Body of pancreas (tissue), 4 donors: ENCODE results near the gene CYFIP2. TPM values are rescaled to one million over a fixed set of nuclear protein-coding genes. Genes with fewer than 3 reads are reported as not detected.
A peak's percentile ranks its signal among the peaks of the same experiment; 100 is the strongest.

ENCODE experiments used
- ATAC-seq: fragments of 150-250 bp; one replicate; pipeline ENCODE4 v1.9.1; 2016
- DNase-seq, 4 donors: peaks; one replicate each; pipeline ENCODE4 v3.0.0-alpha.2; 2019
- H3K27ac ChIP-seq, 4 donors: fragments of 200-600 bp; sonication (generic); 1 replicate in 3 of 4; 2 replicates in 1 of 4; pipeline versions ENCODE4 v1.5.1 to v1.6.1; 2016 to 2019; ENCODE audit warnings: mild to moderate bottlenecking in 1 of 4, mixed read lengths in 1 of 4, moderate library complexity in 1 of 4
- H3K27me3 ChIP-seq, 2 donors: fragments of 200-600 bp; sonication (generic); one replicate each; pipeline ENCODE4 v1.6.0; 2016; ENCODE audit warnings: mild to moderate bottlenecking in 1 of 2
- H3K36me3 ChIP-seq, 2 donors: fragments of 200-600 bp; sonication (generic); replicated peaks in 1 of 2; 2 replicates each; pipeline ENCODE4 v1.5.1; 2016; ENCODE audit warnings: low read depth in 2 of 2; ENCODE audit not compliant: insufficient read depth in 1 of 2
- H3K4me1 ChIP-seq: fragments of 200-600 bp; sonication (generic); one replicate; pipeline ENCODE4 v1.6.0; 2016
- H3K4me3 ChIP-seq, 2 donors: fragments of 200-600 bp; sonication (generic); 1 replicate in 1 of 2; 2 replicates in 1 of 2; pipeline ENCODE4 v1.5.1; 2016 to 2019
- H3K9me3 ChIP-seq, 3 donors: fragments of 200-600 bp; sonication (generic); 1 replicate in 2 of 3; 2 replicates in 1 of 3; pipeline ENCODE4 v1.5.1; 2016
- POLR2A ChIP-seq, 3 donors: fragments of 450-650 bp; IDR thresholded peaks; one replicate each; pipeline ENCODE4 v1.6.1; 2016; ENCODE audit warnings: antibody characterized with exemption in 3 of 3, mild to moderate bottlenecking in 2 of 3
- WGBS, 2 donors: methylation state at CpG; one replicate each; pipeline ENCODE4 v1.1.5; 2017; 5-methylcytosine and 5-hydroxymethylcytosine counted together
- intact Hi-C: fragments of 100-400 bp; cut with DNase I; formaldehyde crosslinking; loops from one replicate; pipeline ENCODE4 v1.15.1; 2023
- total RNA-seq, 2 donors: library from RNA; depleted of rRNA; stranded (reverse); fragments of >200 nt; gene quantifications; one replicate each; pipeline ENCODE4 v1.1.0, GENCODE V29; 2016
- TF ChIP-seq, protein P1 (sequence below), 7 experiments: fragments of 450-650 bp in 4 of 7; fragments of 200-600 bp in 3 of 7; sonication (generic) in 3 of 7; IDR thresholded peaks; one replicate each; pipeline ENCODE4 v1.5.1; 2016 to 2019; ENCODE audit warnings: antibody characterized with exemption in 7 of 7

CYFIP2 gene
- total RNA-seq, 2 donors from 2014 or later, result 15.6 to 22.1 TPM

DNA sequence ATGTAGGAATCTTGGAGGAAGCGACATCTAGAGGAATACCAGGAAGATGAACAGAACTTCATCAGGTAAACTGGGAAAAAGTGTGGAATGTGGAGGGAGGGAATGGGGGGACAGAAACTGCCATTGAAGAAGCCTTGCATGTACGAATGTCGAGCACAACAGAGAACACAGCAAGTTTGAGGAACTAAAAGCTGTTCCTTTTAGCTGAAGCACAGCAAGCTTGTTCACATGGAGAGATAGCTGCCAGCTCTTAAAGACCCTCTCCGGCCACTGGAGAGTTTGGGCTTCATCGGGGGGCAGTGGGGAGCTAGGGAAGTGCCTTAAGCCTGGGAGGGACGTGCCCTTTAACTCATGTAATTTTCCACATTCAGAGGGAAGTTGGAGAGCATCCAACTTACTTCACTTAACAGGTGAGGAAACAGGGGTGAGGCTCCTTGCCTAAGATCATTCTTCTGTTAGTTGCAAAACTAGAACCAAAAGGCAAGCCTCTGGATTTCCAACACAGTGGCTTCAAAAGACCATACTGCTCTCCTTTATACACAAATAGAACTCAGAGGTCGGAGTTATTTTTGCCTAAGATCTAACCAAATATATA is 2.3 kb upstream of the CYFIP2 start:
- intact Hi-C loops, result no loop called here
- Histone ChIP-seq H3K9me3 (no peaks in the 10 kb centered on the region), H3K4me3 (no peak overlapping the region), H3K27me3 (no peaks in the 10 kb centered on the region), H3K27ac (no peak overlapping the region), H3K4me1 (peaks cover 16% of the 10 kb centered on the region), H3K36me3 (no peaks in the 10 kb centered on the region)
- TF ChIP-seq POLR2A (IDR thresholded peaks at IDR 0.05), result no peak
- TF ChIP-seq, protein P1, sequence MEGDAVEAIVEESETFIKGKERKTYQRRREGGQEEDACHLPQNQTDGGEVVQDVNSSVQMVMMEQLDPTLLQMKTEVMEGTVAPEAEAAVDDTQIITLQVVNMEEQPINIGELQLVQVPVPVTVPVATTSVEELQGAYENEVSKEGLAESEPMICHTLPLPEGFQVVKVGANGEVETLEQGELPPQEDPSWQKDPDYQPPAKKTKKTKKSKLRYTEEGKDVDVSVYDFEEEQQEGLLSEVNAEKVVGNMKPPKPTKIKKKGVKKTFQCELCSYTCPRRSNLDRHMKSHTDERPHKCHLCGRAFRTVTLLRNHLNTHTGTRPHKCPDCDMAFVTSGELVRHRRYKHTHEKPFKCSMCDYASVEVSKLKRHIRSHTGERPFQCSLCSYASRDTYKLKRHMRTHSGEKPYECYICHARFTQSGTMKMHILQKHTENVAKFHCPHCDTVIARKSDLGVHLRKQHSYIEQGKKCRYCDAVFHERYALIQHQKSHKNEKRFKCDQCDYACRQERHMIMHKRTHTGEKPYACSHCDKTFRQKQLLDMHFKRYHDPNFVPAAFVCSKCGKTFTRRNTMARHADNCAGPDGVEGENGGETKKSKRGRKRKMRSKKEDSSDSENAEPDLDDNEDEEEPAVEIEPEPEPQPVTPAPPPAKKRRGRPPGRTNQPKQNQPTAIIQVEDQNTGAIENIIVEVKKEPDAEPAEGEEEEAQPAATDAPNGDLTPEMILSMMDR (IDR thresholded peaks at IDR 0.05), result no peak
- 64 to 74% methylated on average over 7 of the region's 7 CpGs for WGBS, 2 donors
- no peak for DNase-seq
- ATAC-seq, result no peak

DNA sequence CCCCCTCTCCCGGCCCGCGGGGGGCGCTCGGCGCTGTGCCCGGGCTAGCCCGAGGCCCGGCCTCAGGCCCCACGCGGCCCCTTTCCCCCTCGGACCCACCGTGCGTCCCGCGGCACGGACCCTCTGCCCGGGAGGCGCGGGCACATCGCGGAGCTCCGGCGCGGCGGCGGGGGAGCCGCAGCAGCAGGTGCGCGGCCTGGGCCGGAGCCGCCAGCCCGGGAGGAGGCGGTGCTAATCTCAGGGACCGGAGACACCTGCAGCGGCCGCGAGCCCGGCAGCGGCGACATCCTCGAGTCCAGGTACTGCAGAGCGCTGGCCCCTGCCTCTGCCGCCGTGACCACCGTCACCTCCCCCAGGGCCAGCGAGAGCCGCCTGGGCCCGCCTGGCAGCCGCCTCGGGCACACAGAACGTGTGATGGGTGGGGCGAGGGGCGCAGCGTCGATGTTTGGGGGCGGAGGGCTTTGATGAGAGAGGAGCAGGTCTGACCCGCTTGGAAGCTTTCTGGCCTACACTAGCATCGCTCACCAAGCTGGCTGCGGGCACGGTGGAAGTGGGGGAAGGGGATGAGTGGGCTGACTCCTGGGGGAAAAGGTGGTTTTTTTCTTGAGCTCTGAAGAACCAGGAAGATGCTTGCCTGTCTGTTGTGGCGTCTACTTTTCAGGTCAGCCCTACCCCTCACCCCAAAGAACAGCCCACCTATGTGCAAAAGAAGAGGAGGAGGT is 524 bp downstream of the CYFIP2 start:
- Histone ChIP-seq H3K4me3 (peak overlapping the region; percentile 15 to 54), H3K27ac (peak overlapping the region in 3 of 4 donors; percentile 57 to 78 (median 66)), H3K4me1 (peaks cover 16% of the 10 kb centered on the region), H3K9me3 (no peaks in the 10 kb centered on the region), H3K27me3 (no peaks in the 10 kb centered on the region), H3K36me3 (no peaks in the 10 kb centered on the region)
- ATAC-seq (peak; percentile 69), DNase-seq (peak; percentile 44 to 62 (median 55))
- 3 to 22% methylated on average over 7 to 61 of the region's 62 CpGs for WGBS, 2 donors
- intact Hi-C loops, result no loop called here
- TF ChIP-seq POLR2A (IDR thresholded peaks at IDR 0.05), result no peak

DNA sequence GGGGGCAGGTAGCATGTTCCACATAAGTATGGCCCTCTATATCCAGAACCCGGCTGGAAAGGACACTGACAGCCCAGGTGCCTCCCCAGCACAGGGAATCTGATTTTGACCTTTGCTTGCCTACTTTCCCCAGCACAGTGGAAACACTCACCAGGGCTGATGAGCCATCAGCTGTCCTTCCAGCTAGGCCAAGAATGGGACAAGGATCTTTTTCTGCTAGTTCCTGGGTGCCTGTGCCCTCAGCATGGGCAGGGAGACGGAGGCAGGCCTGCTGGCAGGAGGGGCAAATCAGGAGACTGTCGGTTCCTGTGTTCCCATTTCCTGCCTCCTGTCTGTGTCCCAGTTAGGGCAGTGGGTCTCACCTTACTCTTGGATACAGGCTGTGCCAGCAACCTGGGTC is 1.1 kb downstream of the CYFIP2 start:
- DNase-seq (no peak), ATAC-seq (no peak)
- TF ChIP-seq, protein P1 (IDR thresholded peaks at IDR 0.05), result no peak
- no peak for TF ChIP-seq POLR2A (IDR thresholded peaks at IDR 0.05)
- H3K27me3 ChIP-seq, result no peaks in the 10 kb centered on the region
- peak overlapping the region in 2 of 4 donors; percentile 57 to 66 for H3K27ac ChIP-seq
- no peaks in the 10 kb centered on the region for H3K36me3 ChIP-seq
- intact Hi-C loops, result no loop called here
- 65 to 86% methylated on average over 3 of the region's 3 CpGs for WGBS, 2 donors
- peaks cover 16% of the 10 kb centered on the region for H3K4me1 ChIP-seq
- H3K9me3 ChIP-seq, result no peaks in the 10 kb centered on the region
- H3K4me3 ChIP-seq, result no peak overlapping the region

DNA sequence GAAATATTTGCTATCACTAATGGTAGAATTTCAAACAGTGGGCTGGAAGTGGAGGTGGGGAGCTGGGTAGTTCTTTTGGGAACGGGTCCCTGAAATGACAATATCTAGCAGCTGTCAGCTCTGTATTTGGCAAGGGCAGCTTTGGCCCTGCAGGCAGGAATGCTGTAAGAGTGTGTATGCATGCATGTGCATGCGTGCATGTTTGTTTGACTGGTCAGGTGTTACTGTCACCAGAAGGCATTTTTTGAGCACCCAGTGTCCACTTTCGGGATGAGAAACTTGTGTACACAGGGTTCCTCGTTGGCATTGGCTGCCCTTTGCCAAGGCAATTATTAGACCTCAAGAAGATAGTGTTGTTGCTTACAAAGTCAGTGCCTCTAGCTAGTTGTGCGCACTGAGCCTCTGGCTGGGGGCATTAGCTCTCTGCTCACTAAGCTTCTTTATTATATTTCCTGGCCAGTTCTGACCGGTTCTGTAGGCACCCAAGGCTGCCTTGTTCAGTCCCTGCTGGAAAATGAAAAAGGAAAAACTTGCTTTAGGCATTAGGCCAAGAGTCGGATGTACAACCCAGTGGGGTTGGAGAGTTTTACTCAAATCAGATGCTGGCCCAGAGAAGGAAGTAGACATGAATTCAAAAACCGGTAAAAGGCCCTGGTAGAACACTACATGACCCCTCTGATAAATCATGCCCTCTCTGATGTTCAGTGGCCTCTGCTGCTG is 2.0 kb downstream of the CYFIP2 start:
- 57 to 62% methylated on average over 6 to 8 of the region's 8 CpGs for WGBS, 2 donors
- intact Hi-C loops, result no loop called here
- H3K27ac ChIP-seq, result peak overlapping the region in 2 of 4 donors; percentile 25 to 30

More for the DNA sequence above, 2.0 kb downstream of the CYFIP2 start:
- Histone ChIP-seq H3K36me3 (no peaks in the 10 kb centered on the region), H3K27me3 (no peaks in the 10 kb centered on the region), H3K4me1 (peaks cover 16% of the 10 kb centered on the region), H3K9me3 (no peaks in the 10 kb centered on the region), H3K4me3 (no peak overlapping the region)
- ATAC-seq (no peak), DNase-seq (no peak)
- TF ChIP-seq, protein P1 (IDR thresholded peaks at IDR 0.05), result no peak
- TF ChIP-seq POLR2A (IDR thresholded peaks at IDR 0.05), result no peak
